ENCODE measurements around the gene ATOX1. TPM values are rescaled to one million over a fixed set of nuclear protein-coding genes. Genes with fewer than 3 reads are reported as not detected.
"Not testable (repeated sequence)": the region's sequence is repeated elsewhere in the genome, so short reads cannot be mapped to it uniquely, and the experiment has no call there.

Gene ATOX1
- total RNA-seq, 2 experiments from 2014 or later: 58.2 to 92.5 TPM

GRCh38 chr5:151730381-151730780 lies 28.1 kb downstream of the ATOX1 start:
- no peaks in the 10 kb centered on the region for H3K9me3 ChIP-seq (ENCODE audit: low read length)
- no peak overlapping the region for H3K4me3 ChIP-seq (ENCODE audit: low read depth, low read length, poor library complexity, severe bottlenecking)
- no peak overlapping the region for H2AFZ ChIP-seq (ENCODE audit: low read length)
- H3K79me2 ChIP-seq (ENCODE audit: insufficient read depth, low read depth, low read length): no peaks in the 10 kb centered on the region
- no TSS peak for BruUV-seq (replicated peaks)
- no peak overlapping the region for H3K27ac ChIP-seq (ENCODE audit: low read depth, low read length, poor library complexity, severe bottlenecking)
- no peak overlapping the region for H3K4me2 ChIP-seq (ENCODE audit: low read length)
- H3K9me2 ChIP-seq (ENCODE audit: insufficient read depth, low read length): no peaks in the 10 kb centered on the region
- POLR2A ChIA-PET: no interaction called here
- no peak for DNase-seq (ENCODE audit: low spot score)
- TF ChIP-seq EZH2phosphoT487 (IDR thresholded peaks at IDR 0.05; ENCODE audit: borderline replicate concordance, low read depth, low read length) (no peak), CTCF (conservative IDR thresholded peaks at IDR 0.05; ENCODE audit: low read length) (no peak)
- no peaks in the 10 kb centered on the region for H4K20me1 ChIP-seq (ENCODE audit: insufficient read depth, low read length)
- CTCF ChIA-PET (ENCODE audit: unreplicated experiment): no interaction called here
- intact Hi-C loops (cut with micrococcal nuclease; ENCODE audit: unreplicated experiment): no loop called here
- H3K4me1 ChIP-seq (ENCODE audit: insufficient read depth, low read length, poor library complexity, severe bottlenecking): no peaks in the 10 kb centered on the region
- no peaks in the 10 kb centered on the region for H3K36me3 ChIP-seq (ENCODE audit: insufficient read depth, low read length)

GRCh38 chr5:151729597-151729996 lies 28.8 kb downstream of the ATOX1 start:
- H3K36me3 ChIP-seq (ENCODE audit: insufficient read depth, low read length); H3K4me3 ChIP-seq (ENCODE audit: low read depth, low read length, poor library complexity, severe bottlenecking); H3K9me3 ChIP-seq (ENCODE audit: low read length); H2AFZ ChIP-seq (ENCODE audit: low read length); H3K27ac ChIP-seq (ENCODE audit: low read depth, low read length, poor library complexity, severe bottlenecking); H3K9me2 ChIP-seq (ENCODE audit: insufficient read depth, low read length); BruUV-seq (replicated peaks); DNase-seq (ENCODE audit: low spot score); H3K4me2 ChIP-seq (ENCODE audit: low read length); H3K79me2 ChIP-seq (ENCODE audit: insufficient read depth, low read depth, low read length); CTCF ChIA-PET (ENCODE audit: unreplicated experiment); POLR2A ChIA-PET; H4K20me1 ChIP-seq (ENCODE audit: insufficient read depth, low read length); H3K4me1 ChIP-seq (ENCODE audit: insufficient read depth, low read length, poor library complexity, severe bottlenecking); intact Hi-C loops (cut with micrococcal nuclease; ENCODE audit: unreplicated experiment): not testable (repeated sequence)

- intact Hi-C loops (cut with micrococcal nuclease; ENCODE audit: unreplicated experiment): no loop called here
- POLR2A ChIA-PET: no interaction called here
- TF ChIP-seq CTCF (conservative IDR thresholded peaks at IDR 0.05; ENCODE audit: low read length) (no peak), EZH2phosphoT487 (IDR thresholded peaks at IDR 0.05; ENCODE audit: borderline replicate concordance, low read depth, low read length) (no peak)
Measured at GRCh38 chr5:151724360-151724759, 34.1 kb downstream of the ATOX1 start.

More at GRCh38 chr5:151724360-151724759, 34.1 kb downstream of the ATOX1 start:
- Histone ChIP-seq H3K4me2 (ENCODE audit: low read length) (no peak overlapping the region), H2AFZ (ENCODE audit: low read length) (no peak overlapping the region), H3K27ac (ENCODE audit: low read depth, low read length, poor library complexity, severe bottlenecking) (no peak overlapping the region), H3K9me3 (ENCODE audit: low read length) (no peaks in the 10 kb centered on the region), H3K4me3 (ENCODE audit: low read depth, low read length, poor library complexity, severe bottlenecking) (no peak overlapping the region), H3K36me3 (ENCODE audit: insufficient read depth, low read length) (no peaks in the 10 kb centered on the region), H4K20me1 (ENCODE audit: insufficient read depth, low read length) (no peaks in the 10 kb centered on the region), H3K79me2 (ENCODE audit: insufficient read depth, low read depth, low read length) (no peaks in the 10 kb centered on the region), H3K4me1 (ENCODE audit: insufficient read depth, low read length, poor library complexity, severe bottlenecking) (no peaks in the 10 kb centered on the region), H3K9me2 (ENCODE audit: insufficient read depth, low read length) (no peaks in the 10 kb centered on the region)
- BruUV-seq (replicated peaks): no TSS peak
- CTCF ChIA-PET (ENCODE audit: unreplicated experiment): no interaction called here
- no peak for DNase-seq (ENCODE audit: low spot score)

Measured in OCI-LY7 (cell line).